Mucosa of descending colon (tissue), 3 donors: ENCODE data around the gene VPS13D. TPM values are rescaled to one million over a fixed set of nuclear protein-coding genes. Genes with fewer than 3 reads are reported as not detected.

ENCODE experiments used
- ATAC-seq: fragments of 200-7000 bp; cut with Tn5 transposase; one replicate; pipeline ENCODE4 v1.9.1; 2020; ENCODE audit warnings: mild to moderate bottlenecking, moderate library complexity
- DNase-seq, 3 donors: peaks; one replicate each; pipeline ENCODE4 v3.0.0-alpha.2; 2020
- H3K36me3 ChIP-seq: fragments of 200-600 bp; one replicate; pipeline ENCODE4 v1.8.0; 2021; ENCODE audit warnings: low read depth, mild to moderate bottlenecking
- H3K4me1 ChIP-seq: fragments of 200-600 bp; one replicate; pipeline ENCODE4 v1.8.0; 2021; ENCODE audit warnings: low read depth, mild to moderate bottlenecking
- H3K4me3 ChIP-seq: fragments of 200-600 bp; one replicate; pipeline ENCODE4 v1.8.0; 2021; ENCODE audit warnings: mild to moderate bottlenecking
- H3K9me3 ChIP-seq: fragments of 200-600 bp; one replicate; pipeline ENCODE4 v1.8.0; 2021; ENCODE audit warnings: mild to moderate bottlenecking
- CTCF ChIP-seq: fragments of 200-600 bp; IDR thresholded peaks from one replicate; pipeline ENCODE4 v1.8.0; 2022; ENCODE audit warnings: antibody characterized with exemption, mild to moderate bottlenecking
- intact Hi-C, 2 donors: fragments of 100-400 bp; cut with DNase I in 1 of 2; cut with micrococcal nuclease in 1 of 2; formaldehyde crosslinking; loops; one replicate each; pipeline versions ENCODE4 v1.11.0 to v1.11.1; 2022; cut with DNase I, micrococcal nuclease
- total RNA-seq, 3 donors: library from RNA; stranded (reverse); fragmentation: NEBNext Ultra II Directional in 2 of 3; extraction: Animal tissue kit (Norgen Biotek cat#: 25700) in 2 of 3; gene quantifications; one replicate each; pipeline versions ENCODE4 v1.2.1 to v1.2.4, GENCODE V29; 2021 to 2023
- donor health status: DM: no; HTN: no; CAD: no; lungs with moderate emphysema.
- donor health status: DM: no; HTN: no; CAD: no.
- donor health status: DM: no; HTN: yes; CAD: no.

Gene VPS13D
- total RNA-seq, 3 donors from 2014 or later = 70.1 to 96.6 (median 96.6) TPM

- H3K4me1 ChIP-seq = peaks cover 2% of the 10 kb centered on the region
- no peak for TF ChIP-seq CTCF
- H3K36me3 ChIP-seq = no peaks in the 10 kb centered on the region
- no peak overlapping the region for H3K4me3 ChIP-seq
- intact Hi-C loops = no loop called here
- ATAC-seq (peak; percentile 81), DNase-seq (peak; percentile 73 to 80 (median 77))
- no peaks in the 10 kb centered on the region for H3K9me3 ChIP-seq
Measured at GRCh38 chr1:12549460-12550349, 319.9 kb downstream of the VPS13D start.

- ATAC-seq (no peak), DNase-seq (no peak)
- TF ChIP-seq CTCF = no peak
- H3K4me1 ChIP-seq = peaks cover 2% of the 10 kb centered on the region
- H3K4me3 ChIP-seq = no peak overlapping the region
- intact Hi-C loops = no loop called here
- no peaks in the 10 kb centered on the region for H3K9me3 ChIP-seq
- no peaks in the 10 kb centered on the region for H3K36me3 ChIP-seq
Measured at GRCh38 chr1:12551584-12551983, 321.8 kb downstream of the VPS13D start.

- ATAC-seq = no peak
- intact Hi-C loops = no loop called here
- no peak for TF ChIP-seq CTCF
- Histone ChIP-seq H3K4me1 (peaks cover 2% of the 10 kb centered on the region), H3K4me3 (no peak overlapping the region), H3K9me3 (no peaks in the 10 kb centered on the region), H3K36me3 (no peaks in the 10 kb centered on the region)
- DNase-seq = peak in 1 of 3 donors; percentile 49
Measured at GRCh38 chr1:12552111-12552888, 322.5 kb downstream of the VPS13D start.

- no peak overlapping the region for H3K4me3 ChIP-seq
- H3K9me3 ChIP-seq = no peaks in the 10 kb centered on the region
- TF ChIP-seq CTCF = no peak
- peaks cover 2% of the 10 kb centered on the region for H3K4me1 ChIP-seq
- DNase-seq (peak in 1 of 3 donors; percentile 31), ATAC-seq (no peak)
- H3K36me3 ChIP-seq = no peaks in the 10 kb centered on the region
- intact Hi-C loops = no loop called here
Measured at GRCh38 chr1:12552951-12553921, 323.4 kb downstream of the VPS13D start.

GRCh38 chr1:12553963-12554362 lies 324.1 kb downstream of the VPS13D start:
- peak in 1 of 3 donors; percentile 3 for DNase-seq
- TF ChIP-seq CTCF = no peak
- intact Hi-C loops = no loop called here
- Histone ChIP-seq H3K36me3 (no peaks in the 10 kb centered on the region), H3K4me3 (no peak overlapping the region), H3K4me1 (peaks cover 1% of the 10 kb centered on the region), H3K9me3 (no peaks in the 10 kb centered on the region)
- no peak for ATAC-seq
